H1 (cell line): Measurements from ENCODE around the gene MCAT.

Experiments used
- CBX5 ChIP-seq: fragments of 300-800, 300-1000 bp; sonication (generic); IDR thresholded peaks from 2 replicates; pipeline ENCODE4 v1.7.1; 2016; ENCODE audit warnings: antibody characterized with exemption, low read length, low read depth
- CTCF ChIP-seq, 3 experiments: IDR thresholded peaks; 1 replicate in 2 of 3; 2 replicates in 1 of 3; pipeline versions ENCODE4 v1.5.1 to v1.6.1; 2011; ENCODE audit warnings: low read length in 3 of 3, mild to moderate bottlenecking in 3 of 3, inconsistent platforms in 2 of 3, low read depth in 1 of 3, moderate library complexity in 1 of 3; ENCODE audit not compliant: insufficient read depth in 1 of 3; ENCODE audit errors: control extremely low read depth in 1 of 3
- JUND ChIP-seq: IDR thresholded peaks from 2 replicates; pipeline ENCODE4 v1.6.1; 2011; ENCODE audit warnings: mild to moderate bottlenecking, improper control_type of control experiment, low read length
- POLR2AphosphoS5 ChIP-seq: IDR thresholded peaks from 2 replicates; pipeline ENCODE4 v1.6.1; 2011; ENCODE audit warnings: low read depth, low read length

GRCh38 chr22:43191831-43192230, 48.6 kb upstream of the MCAT start:
- TF ChIP-seq JUND (no peak), CTCF (IDR thresholded peaks at IDR 0.05; ENCODE audit: control extremely low read depth in 1 of 3, insufficient read depth in 1 of 3, low read depth in 1 of 3, low read length in 3 of 3) (no peak), CBX5 (no peak), POLR2AphosphoS5 (no peak)
